K562 treated with DMSO at 1 percent for 12 hours (cell line): Measurements from ENCODE around the gene PDZRN4. TPM values are rescaled to one million over a fixed set of nuclear protein-coding genes. Genes with fewer than 3 reads are reported as not detected.

Experiments
- total RNA-seq: library from RNA; unstranded; fragments of 300-600 nt; gene quantifications from 2 replicates; pipeline ENCODE4 v1.2.3, GENCODE V29; 2022; ENCODE audit not compliant: insufficient read depth

Gene PDZRN4
- not detected in 2 replicates for total RNA-seq

DNA sequence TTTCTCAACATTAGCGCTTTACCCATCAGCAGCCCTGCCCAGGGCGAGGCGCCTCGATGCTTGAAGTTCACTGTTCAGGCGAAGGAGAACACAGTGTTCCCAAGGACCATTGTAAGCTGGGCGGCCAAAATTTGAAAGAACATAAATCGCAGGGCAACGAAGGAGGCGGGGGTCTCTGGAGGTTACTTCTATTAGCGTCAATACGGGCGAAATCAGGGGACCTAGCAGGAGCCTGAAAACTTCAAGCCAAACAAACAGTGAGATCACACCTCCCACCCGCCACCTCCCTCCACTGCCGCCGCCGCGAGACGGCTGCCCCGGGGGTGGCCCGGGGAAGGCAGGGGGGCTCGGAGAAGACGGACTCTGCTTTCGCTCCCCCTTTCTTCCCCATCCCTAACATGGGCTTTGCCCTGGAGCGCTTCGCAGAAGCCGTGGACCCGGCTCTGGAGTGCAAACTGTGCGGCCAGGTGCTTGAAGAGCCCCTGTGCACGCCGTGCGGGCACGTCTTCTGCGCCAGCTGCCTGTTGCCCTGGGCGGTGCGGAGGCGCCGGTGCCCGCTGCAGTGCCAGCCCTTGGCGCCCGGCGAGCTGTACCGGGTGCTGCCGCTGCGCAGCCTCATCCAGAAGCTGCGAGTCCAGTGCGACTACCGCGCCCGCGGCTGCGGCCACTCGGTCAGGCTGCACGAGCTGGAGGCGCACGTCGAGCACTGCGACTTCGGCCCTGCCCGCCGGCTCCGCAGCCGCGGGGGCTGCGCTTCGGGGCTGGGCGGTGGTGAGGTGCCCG is at the start of gene PDZRN4:
TSS of gene PDZRN4 (plus strand) at position 263 of the 783 bp plus-strand sequence.

